ENCODE measurements around the gene SCMH1.

SCMH1 gene

GRCh38 chr1:40985875-40986274 is 256.2 kb downstream of the SCMH1 start:
- Histone ChIP-seq H3K4ac (ENCODE audit: low read depth in 1 of 2, low read length in 2 of 2) (no peak overlapping the region), H3K27me3 (ENCODE audit: control insufficient read depth in 1 of 2, insufficient read depth in 1 of 2, low read length in 2 of 2) (no peaks in the 10 kb centered on the region), H3K79me1 (replicated peaks; ENCODE audit: low read length, poor library complexity, severe bottlenecking) (peaks cover 26% of the 10 kb centered on the region), H3K4me1 (ENCODE audit: control insufficient read depth, insufficient read depth, low read depth, low read length) (peaks cover 20% of the 10 kb centered on the region), H2BK120ac (ENCODE audit: low read depth, low read length) (no peak overlapping the region), H4K8ac (ENCODE audit: low read length) (no peak overlapping the region), H2BK5ac (ENCODE audit: low read depth, low read length, poor library complexity, severe bottlenecking) (no peak overlapping the region), H3K4me2 (ENCODE audit: low read length, poor library complexity, severe bottlenecking) (no peak overlapping the region), H3K18ac (ENCODE audit: low read depth in 1 of 2, low read length in 2 of 2) (peak overlapping the region in 1 of 2 experiments; percentile 18), H4K91ac (ENCODE audit: low read length) (no peak overlapping the region), H3K4me3 (ENCODE audit: insufficient read depth in 1 of 2, low read depth in 1 of 2, low read length in 2 of 2) (no peak overlapping the region), H2AFZ (ENCODE audit: low read depth, low read length) (no peak overlapping the region), H3K27ac (ENCODE audit: low read length, poor library complexity, severe bottlenecking) (no peak overlapping the region), H2BK15ac (ENCODE audit: low read depth, poor library complexity, severe bottlenecking) (no peak overlapping the region), H3K23ac (ENCODE audit: low read length in 2 of 2) (no peak overlapping the region), H3K36me3 (ENCODE audit: control insufficient read depth in 1 of 2, insufficient read depth in 2 of 2, low read depth in 1 of 2, low read length in 2 of 2) (peaks cover 14 to 63% of the 10 kb centered on the region in 2 experiments), H3K9ac (ENCODE audit: low read length) (peak overlapping the region; percentile 1), H2BK12ac (ENCODE audit: low read length in 2 of 2) (peak overlapping the region in 1 of 2 experiments; percentile 29), H3K9me3 (ENCODE audit: control insufficient read depth, low read length) (no peaks in the 10 kb centered on the region), H2AK5ac (ENCODE audit: low read length, severe bottlenecking) (peak overlapping the region; percentile 37), H3K14ac (ENCODE audit: low read length in 2 of 2) (peak overlapping the region in 1 of 2 experiments; percentile 61)
- 91% methylated on average over 3 of the region's 3 CpGs for WGBS
- no peak for DNase-seq

GRCh38 chr1:40985161-40985560 is 256.9 kb downstream of the SCMH1 start:
- no peak overlapping the region for H2BK15ac ChIP-seq (ENCODE audit: low read depth, poor library complexity, severe bottlenecking)
- no peaks in the 10 kb centered on the region for H3K9me3 ChIP-seq (ENCODE audit: control insufficient read depth, low read length)
- WGBS: 94% methylated on average over 5 of the region's 5 CpGs

GRCh38 chr1:40984531-40984930 is 257.6 kb downstream of the SCMH1 start:
- Histone ChIP-seq H3K18ac (ENCODE audit: low read depth in 1 of 2, low read length in 2 of 2) (no peak overlapping the region), H3K4me3 (ENCODE audit: insufficient read depth in 1 of 2, low read depth in 1 of 2, low read length in 2 of 2) (no peak overlapping the region), H3K14ac (ENCODE audit: low read length in 2 of 2) (no peak overlapping the region), H3K4me2 (ENCODE audit: low read length, poor library complexity, severe bottlenecking) (no peak overlapping the region), H2BK15ac (ENCODE audit: low read depth, poor library complexity, severe bottlenecking) (no peak overlapping the region), H3K4ac (ENCODE audit: low read depth in 1 of 2, low read length in 2 of 2) (no peak overlapping the region), H2BK120ac (ENCODE audit: low read depth, low read length) (no peak overlapping the region), H4K8ac (ENCODE audit: low read length) (no peak overlapping the region), H3K27me3 (ENCODE audit: control insufficient read depth in 1 of 2, insufficient read depth in 1 of 2, low read length in 2 of 2) (no peaks in the 10 kb centered on the region), H3K36me3 (ENCODE audit: control insufficient read depth in 1 of 2, insufficient read depth in 2 of 2, low read depth in 1 of 2, low read length in 2 of 2) (peaks cover 14 to 50% of the 10 kb centered on the region in 2 experiments), H2BK12ac (ENCODE audit: low read length in 2 of 2) (no peak overlapping the region), H2BK5ac (ENCODE audit: low read depth, low read length, poor library complexity, severe bottlenecking) (no peak overlapping the region), H3K9ac (ENCODE audit: low read length) (no peak overlapping the region), H3K4me1 (ENCODE audit: control insufficient read depth, insufficient read depth, low read depth, low read length) (peaks cover 23% of the 10 kb centered on the region), H2AFZ (ENCODE audit: low read depth, low read length) (no peak overlapping the region), H3K9me3 (ENCODE audit: control insufficient read depth, low read length) (no peaks in the 10 kb centered on the region), H3K27ac (ENCODE audit: low read length, poor library complexity, severe bottlenecking) (no peak overlapping the region), H2AK5ac (ENCODE audit: low read length, severe bottlenecking) (no peak overlapping the region), H3K79me1 (replicated peaks; ENCODE audit: low read length, poor library complexity, severe bottlenecking) (peaks cover 22% of the 10 kb centered on the region), H3K23ac (ENCODE audit: low read length in 2 of 2) (no peak overlapping the region), H4K91ac (ENCODE audit: low read length) (no peak overlapping the region)
- no peak for DNase-seq
- WGBS: 99% methylated on average over 3 of the region's 4 CpGs

More at GRCh38 chr1:40985161-40985560, 256.9 kb downstream of the SCMH1 start:
- no peak overlapping the region for H2AFZ ChIP-seq (ENCODE audit: low read depth, low read length)
- no peak overlapping the region for H3K4me3 ChIP-seq (ENCODE audit: insufficient read depth in 1 of 2, low read depth in 1 of 2, low read length in 2 of 2)
- no peak overlapping the region for H3K4me2 ChIP-seq (ENCODE audit: low read length, poor library complexity, severe bottlenecking)
- H3K27ac ChIP-seq (ENCODE audit: low read length, poor library complexity, severe bottlenecking): no peak overlapping the region
- H4K8ac ChIP-seq (ENCODE audit: low read length): no peak overlapping the region
- H3K9ac ChIP-seq (ENCODE audit: low read length): peak overlapping the region; percentile 1
- H3K14ac ChIP-seq (ENCODE audit: low read length in 2 of 2): no peak overlapping the region
- DNase-seq: no peak
- H3K79me1 ChIP-seq (replicated peaks; ENCODE audit: low read length, poor library complexity, severe bottlenecking): peaks cover 26% of the 10 kb centered on the region
- H2AK5ac ChIP-seq (ENCODE audit: low read length, severe bottlenecking): no peak overlapping the region
- H2BK12ac ChIP-seq (ENCODE audit: low read length in 2 of 2): no peak overlapping the region
- peaks cover 23% of the 10 kb centered on the region for H3K4me1 ChIP-seq (ENCODE audit: control insufficient read depth, insufficient read depth, low read depth, low read length)
- H3K23ac ChIP-seq (ENCODE audit: low read length in 2 of 2): no peak overlapping the region
- H4K91ac ChIP-seq (ENCODE audit: low read length): no peak overlapping the region
- no peak overlapping the region for H2BK120ac ChIP-seq (ENCODE audit: low read depth, low read length)
- H3K4ac ChIP-seq (ENCODE audit: low read depth in 1 of 2, low read length in 2 of 2): no peak overlapping the region
- H3K27me3 ChIP-seq (ENCODE audit: control insufficient read depth in 1 of 2, insufficient read depth in 1 of 2, low read length in 2 of 2): no peaks in the 10 kb centered on the region
- H2BK5ac ChIP-seq (ENCODE audit: low read depth, low read length, poor library complexity, severe bottlenecking): no peak overlapping the region
- peaks cover 14 to 56% of the 10 kb centered on the region in 2 experiments for H3K36me3 ChIP-seq (ENCODE audit: control insufficient read depth in 1 of 2, insufficient read depth in 2 of 2, low read depth in 1 of 2, low read length in 2 of 2)
- peak overlapping the region in 1 of 2 experiments; percentile 20 for H3K18ac ChIP-seq (ENCODE audit: low read depth in 1 of 2, low read length in 2 of 2)

- Histone ChIP-seq H3K4me1 (ENCODE audit: control insufficient read depth, insufficient read depth, low read depth, low read length) (peaks cover 26% of the 10 kb centered on the region), H3K27ac (ENCODE audit: low read length, poor library complexity, severe bottlenecking) (no peak overlapping the region), H3K18ac (ENCODE audit: low read depth in 1 of 2, low read length in 2 of 2) (no peak overlapping the region), H3K23ac (ENCODE audit: low read length in 2 of 2) (no peak overlapping the region), H4K8ac (ENCODE audit: low read length) (no peak overlapping the region), H3K9me3 (ENCODE audit: control insufficient read depth, low read length) (no peaks in the 10 kb centered on the region), H4K91ac (ENCODE audit: low read length) (no peak overlapping the region), H3K4me2 (ENCODE audit: low read length, poor library complexity, severe bottlenecking) (no peak overlapping the region), H3K27me3 (ENCODE audit: control insufficient read depth in 1 of 2, insufficient read depth in 1 of 2, low read length in 2 of 2) (no peaks in the 10 kb centered on the region), H3K79me1 (replicated peaks; ENCODE audit: low read length, poor library complexity, severe bottlenecking) (peaks cover 19% of the 10 kb centered on the region), H3K4ac (ENCODE audit: low read depth in 1 of 2, low read length in 2 of 2) (no peak overlapping the region), H2BK15ac (ENCODE audit: low read depth, poor library complexity, severe bottlenecking) (no peak overlapping the region), H2AK5ac (ENCODE audit: low read length, severe bottlenecking) (no peak overlapping the region), H3K36me3 (ENCODE audit: control insufficient read depth in 1 of 2, insufficient read depth in 2 of 2, low read depth in 1 of 2, low read length in 2 of 2) (peaks cover 11 to 45% of the 10 kb centered on the region in 2 experiments), H2BK12ac (ENCODE audit: low read length in 2 of 2) (no peak overlapping the region), H2BK120ac (ENCODE audit: low read depth, low read length) (no peak overlapping the region), H3K9ac (ENCODE audit: low read length) (peak overlapping the region; percentile 3), H2BK5ac (ENCODE audit: low read depth, low read length, poor library complexity, severe bottlenecking) (no peak overlapping the region), H2AFZ (ENCODE audit: low read depth, low read length) (no peak overlapping the region), H3K14ac (ENCODE audit: low read length in 2 of 2) (no peak overlapping the region), H3K4me3 (ENCODE audit: insufficient read depth in 1 of 2, low read depth in 1 of 2, low read length in 2 of 2) (no peak overlapping the region)
- WGBS: 100% methylated on average over 1 of the region's 2 CpGs
- no peak for DNase-seq
These were observed 258.0 kb downstream of the SCMH1 start for GRCh38 chr1:40984066-40984465.
